Type B pancreatic cell (in vitro differentiated cells): ENCODE data around the gene RIMBP2. TPM values are rescaled to one million over a fixed set of nuclear protein-coding genes. Genes with fewer than 3 reads are reported as not detected.

ENCODE experiments used
- DNase-seq: peaks from one replicate; pipeline ENCODE4 v3.0.0; 2021; ENCODE audit warnings: mixed read lengths; ENCODE audit not compliant: unreplicated experiment; ENCODE audit errors: extremely low spot score
- H3K27ac Mint-ChIP-seq: 2 replicates; pipeline ENCODE4 v1.8.0; 2021; ENCODE audit warnings: mild to moderate bottlenecking, mixed read lengths
- H3K27me3 Mint-ChIP-seq: 2 replicates; pipeline ENCODE4 v1.8.0; 2021; ENCODE audit warnings: mixed read lengths
- H3K36me3 Mint-ChIP-seq: 2 replicates; pipeline ENCODE4 v1.8.0; 2021; ENCODE audit warnings: mixed read lengths
- H3K4me1 Mint-ChIP-seq: one replicate; pipeline ENCODE4 v1.8.0; 2021; ENCODE audit warnings: mixed read lengths; ENCODE audit not compliant: unreplicated experiment
- H3K4me3 Mint-ChIP-seq: 2 replicates; pipeline ENCODE4 v1.8.0; 2021; ENCODE audit warnings: mild to moderate bottlenecking, mixed read lengths
- H3K9me3 Mint-ChIP-seq: 2 replicates; pipeline ENCODE4 v1.8.0; 2021; ENCODE audit warnings: mixed read lengths
- CTCF ChIP-seq: fragments of 200-600 bp; sonication (generic); conservative IDR thresholded peaks from 2 replicates; pipeline ENCODE4 v1.5.0; 2021; ENCODE audit warnings: antibody characterized with exemption, mild to moderate bottlenecking
- total RNA-seq: library from RNA; stranded (reverse); gene quantifications from 2 replicates; pipeline ENCODE4 v1.2.1, GENCODE V29; 2021; ENCODE audit warnings: low replicate concordance

RIMBP2 gene
- total RNA-seq, 1 donor from 2014 or later = 23.7 TPM

DNA sequence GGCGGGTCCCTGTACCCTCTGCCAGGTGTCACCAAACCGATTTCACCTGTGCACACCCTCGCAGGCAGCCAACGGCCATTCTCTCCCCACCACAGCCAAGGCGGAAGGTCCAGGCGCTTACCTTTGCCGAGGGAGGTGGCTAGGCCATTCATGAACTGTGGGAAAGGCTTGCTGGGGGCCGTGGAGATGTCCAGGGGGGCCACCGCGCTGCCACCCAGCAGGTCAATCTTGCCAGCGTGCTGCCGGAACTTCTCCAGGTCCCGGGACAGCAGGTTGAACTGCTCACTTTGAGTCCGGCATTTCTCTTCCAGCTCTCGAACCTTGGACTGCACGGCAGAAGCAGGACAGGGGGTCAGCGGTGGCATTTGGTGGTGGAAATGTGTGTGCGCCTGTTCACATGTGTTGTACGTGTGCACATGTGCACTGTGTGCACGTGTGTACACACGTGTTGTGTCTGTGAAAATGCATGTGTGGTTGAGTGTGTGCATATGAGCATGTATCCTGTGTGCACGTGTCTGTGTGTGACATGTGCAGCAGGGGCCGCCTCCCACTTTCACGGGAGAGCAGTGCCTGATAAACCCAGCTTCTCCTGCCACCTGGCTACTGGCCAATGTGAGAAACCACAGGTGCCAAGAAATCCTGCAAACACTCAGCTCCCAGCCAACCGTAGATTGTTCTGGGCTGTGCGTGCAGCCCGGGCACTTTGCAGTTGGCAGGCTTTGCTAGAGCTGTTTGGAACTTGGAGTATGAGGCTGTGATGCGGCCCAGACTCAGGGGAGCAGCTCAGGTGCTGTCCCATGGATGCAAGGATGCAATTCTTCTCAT, 259.5 kb downstream of the RIMBP2 start:
- H3K27ac Mint-ChIP-seq = no peak overlapping the region
- no peak for TF ChIP-seq CTCF

DNA sequence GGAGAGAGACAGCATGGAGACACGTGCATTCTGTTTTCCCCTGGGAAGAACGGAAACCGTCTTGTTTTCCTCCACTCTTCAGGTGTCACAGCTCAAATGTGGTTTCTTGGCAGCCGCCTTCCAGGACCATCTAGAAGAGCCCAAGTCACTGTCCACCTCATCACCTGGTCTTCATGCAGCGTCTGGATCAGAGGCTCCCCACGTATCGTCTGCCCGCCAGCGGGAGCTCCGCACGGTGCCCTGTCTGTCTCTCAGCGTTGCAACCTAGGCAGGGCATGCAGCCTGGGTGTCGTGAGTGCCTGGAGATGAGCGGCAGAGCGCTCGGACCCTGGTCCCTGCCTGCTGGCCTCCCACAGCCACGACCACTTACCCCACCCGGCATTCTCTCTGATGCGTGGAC, 260.9 kb downstream of the RIMBP2 start:
- H3K36me3 Mint-ChIP-seq = no peaks in the 10 kb centered on the region
- DNase-seq = no peak
- no peaks in the 10 kb centered on the region for H3K27me3 Mint-ChIP-seq
- no peak overlapping the region for H3K27ac Mint-ChIP-seq
- TF ChIP-seq CTCF = no peak
- no peak overlapping the region for H3K4me3 Mint-ChIP-seq
- H3K4me1 Mint-ChIP-seq = no peaks in the 10 kb centered on the region
- no peaks in the 10 kb centered on the region for H3K9me3 Mint-ChIP-seq

More for the DNA sequence above, 259.5 kb downstream of the RIMBP2 start:
- no peaks in the 10 kb centered on the region for H3K36me3 Mint-ChIP-seq
- no peak overlapping the region for H3K4me3 Mint-ChIP-seq
- DNase-seq = no peak
- peaks cover under 1% of the 10 kb centered on the region for H3K4me1 Mint-ChIP-seq
- no peaks in the 10 kb centered on the region for H3K9me3 Mint-ChIP-seq
- no peaks in the 10 kb centered on the region for H3K27me3 Mint-ChIP-seq

- Mint-ChIP-seq H3K27ac (no peak overlapping the region), H3K9me3 (no peaks in the 10 kb centered on the region), H3K36me3 (no peaks in the 10 kb centered on the region), H3K4me3 (no peak overlapping the region), H3K27me3 (no peaks in the 10 kb centered on the region), H3K4me1 (no peaks in the 10 kb centered on the region)
- no peak for TF ChIP-seq CTCF
- DNase-seq = no peak
Observed at GRCh38 chr12:130454296-130454695, 261.8 kb downstream of the RIMBP2 start.

DNA sequence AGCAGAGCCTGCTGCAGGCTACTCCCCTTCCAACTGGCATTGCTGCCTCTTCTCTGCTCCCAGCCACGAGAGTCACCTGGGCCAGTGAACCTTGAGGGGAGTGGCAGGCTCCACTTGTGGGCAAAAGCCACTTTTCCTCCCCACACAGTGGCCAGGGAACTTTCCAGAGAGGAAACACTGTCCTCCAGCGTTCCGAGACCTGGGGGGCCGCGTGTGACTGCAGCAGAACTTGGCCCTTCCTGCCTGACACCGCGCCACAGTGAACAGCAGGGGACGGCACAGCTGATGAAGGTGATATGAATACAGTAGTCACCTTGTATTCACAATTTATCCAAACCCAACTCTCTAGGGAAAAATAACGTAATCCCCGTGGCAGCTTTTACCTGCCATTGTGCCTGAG, 263.6 kb downstream of the RIMBP2 start:
- Mint-ChIP-seq H3K4me1 (no peaks in the 10 kb centered on the region), H3K27me3 (no peaks in the 10 kb centered on the region), H3K36me3 (no peaks in the 10 kb centered on the region), H3K9me3 (no peaks in the 10 kb centered on the region), H3K27ac (no peak overlapping the region), H3K4me3 (no peak overlapping the region)
- no peak for TF ChIP-seq CTCF
- DNase-seq = no peak

DNA sequence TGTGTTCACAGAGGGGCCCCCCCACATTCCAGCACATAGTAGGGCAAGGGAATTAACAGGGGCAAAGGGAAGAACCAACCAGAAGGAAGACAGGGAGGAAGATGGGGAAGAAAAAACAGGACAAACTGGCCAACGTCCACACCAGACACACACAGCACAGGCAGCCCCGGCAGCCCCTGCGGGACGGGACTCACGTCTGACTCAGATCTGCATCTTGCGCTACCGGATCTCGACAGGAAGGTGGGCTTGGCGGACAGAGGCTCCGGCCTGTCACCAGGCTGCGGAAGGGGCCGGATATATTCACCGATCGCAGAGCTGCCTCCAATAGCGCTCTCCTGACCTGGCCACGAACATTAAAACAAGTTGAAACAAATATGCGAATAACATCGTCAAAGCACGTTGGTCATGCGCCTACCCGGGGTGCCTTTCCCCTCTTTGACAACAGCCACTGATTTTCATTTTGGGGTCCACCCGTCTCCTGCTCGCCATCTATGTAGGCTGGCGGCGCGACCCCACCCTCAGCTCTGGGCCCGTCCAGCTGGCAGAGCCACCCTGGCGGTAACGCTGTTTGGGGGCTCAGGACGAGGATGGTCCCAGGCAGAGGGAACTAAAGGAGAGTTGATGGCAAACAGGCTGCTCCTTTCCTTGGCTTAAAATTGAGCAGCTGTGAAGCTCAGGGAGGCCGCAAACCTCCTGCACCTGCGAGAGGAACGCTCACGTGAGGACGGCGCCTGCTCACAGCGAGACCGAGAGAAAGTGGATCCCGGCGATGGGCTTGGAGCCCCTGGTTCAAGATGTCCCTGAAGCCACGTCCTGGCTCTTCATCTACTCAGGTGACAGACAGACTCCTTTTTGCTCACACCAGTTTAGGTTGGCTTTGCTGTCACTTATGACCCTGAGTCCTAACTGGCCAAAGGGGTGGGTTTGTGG, 264.8 kb downstream of the RIMBP2 start:
- Mint-ChIP-seq H3K36me3 (no peaks in the 10 kb centered on the region), H3K4me3 (no peak overlapping the region), H3K27ac (no peak overlapping the region), H3K27me3 (no peaks in the 10 kb centered on the region), H3K4me1 (no peaks in the 10 kb centered on the region), H3K9me3 (no peaks in the 10 kb centered on the region)
- TF ChIP-seq CTCF = no peak
- DNase-seq = no peak
